ENCODE data around the gene KRT14.

DNA sequence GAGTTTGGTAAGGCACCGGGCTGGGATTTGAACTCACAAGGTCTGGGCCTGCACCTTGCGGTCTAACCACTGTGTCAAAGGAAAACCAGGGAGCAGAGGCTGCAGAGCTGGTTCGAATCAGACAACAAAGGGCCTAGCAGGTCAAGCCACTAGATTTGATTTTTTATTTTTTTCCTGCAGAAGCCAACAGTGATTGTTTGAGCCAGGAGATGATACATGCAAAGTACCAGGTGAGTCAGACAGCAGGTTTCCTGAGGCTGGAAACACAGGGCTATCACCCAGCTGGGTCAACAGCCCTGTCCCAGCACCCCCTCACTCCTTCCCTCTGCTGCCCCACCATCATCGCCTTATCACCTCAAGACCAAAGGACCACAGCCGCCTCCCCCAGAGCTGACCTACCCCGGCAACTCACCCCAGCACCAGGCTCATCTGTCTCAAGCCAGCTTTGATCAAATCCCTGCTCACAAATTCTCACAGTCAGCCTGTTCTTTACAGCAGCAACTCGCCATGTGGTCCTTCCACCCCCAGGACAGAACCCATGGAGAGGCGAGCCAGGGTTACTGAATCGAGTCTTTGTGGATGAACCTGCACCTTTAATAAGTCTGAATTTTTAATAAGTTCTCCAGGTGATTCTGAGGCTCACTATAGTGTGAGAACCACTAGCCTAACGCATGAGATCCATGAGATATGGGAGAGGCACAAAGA is 45.6 kb downstream of the KRT14 start:
- TF ChIP-seq POLR2A (IDR thresholded peaks at IDR 0.05) (no peak), POLR2AphosphoS5 (IDR thresholded peaks at IDR 0.05) (no peak)
- TF ChIP-seq, protein P1, sequence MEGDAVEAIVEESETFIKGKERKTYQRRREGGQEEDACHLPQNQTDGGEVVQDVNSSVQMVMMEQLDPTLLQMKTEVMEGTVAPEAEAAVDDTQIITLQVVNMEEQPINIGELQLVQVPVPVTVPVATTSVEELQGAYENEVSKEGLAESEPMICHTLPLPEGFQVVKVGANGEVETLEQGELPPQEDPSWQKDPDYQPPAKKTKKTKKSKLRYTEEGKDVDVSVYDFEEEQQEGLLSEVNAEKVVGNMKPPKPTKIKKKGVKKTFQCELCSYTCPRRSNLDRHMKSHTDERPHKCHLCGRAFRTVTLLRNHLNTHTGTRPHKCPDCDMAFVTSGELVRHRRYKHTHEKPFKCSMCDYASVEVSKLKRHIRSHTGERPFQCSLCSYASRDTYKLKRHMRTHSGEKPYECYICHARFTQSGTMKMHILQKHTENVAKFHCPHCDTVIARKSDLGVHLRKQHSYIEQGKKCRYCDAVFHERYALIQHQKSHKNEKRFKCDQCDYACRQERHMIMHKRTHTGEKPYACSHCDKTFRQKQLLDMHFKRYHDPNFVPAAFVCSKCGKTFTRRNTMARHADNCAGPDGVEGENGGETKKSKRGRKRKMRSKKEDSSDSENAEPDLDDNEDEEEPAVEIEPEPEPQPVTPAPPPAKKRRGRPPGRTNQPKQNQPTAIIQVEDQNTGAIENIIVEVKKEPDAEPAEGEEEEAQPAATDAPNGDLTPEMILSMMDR (IDR thresholded peaks at IDR 0.05 in 8 of 11, conservative IDR thresholded peaks at IDR 0.05 in 3 of 11), result no peak

Data from spleen (tissue), 7 donors.